SH-SY5Y (cell line): Measurements from ENCODE around the gene TPSG1.

Experiments used
- GATA2 ChIP-seq: IDR thresholded peaks from 2 replicates; pipeline ENCODE4 v1.6.1; 2011; ENCODE audit warnings: mild to moderate bottlenecking, low read depth, low read length
- GATA3 ChIP-seq: IDR thresholded peaks from 2 replicates; pipeline ENCODE4 v1.6.1; 2011; ENCODE audit warnings: low read depth, mild to moderate bottlenecking, low read length, moderate library complexity

GRCh38 chr16:1215574-1216295 lies 9.3 kb downstream of the TPSG1 start:
- no peak for TF ChIP-seq GATA2
- no peak for TF ChIP-seq GATA3
